HG02840 (cell line): ENCODE data around the gene ZNF837.

Experiments used
- ATAC-seq: cut with Tn5 transposase; IDR thresholded peaks from one replicate; pipeline ENCODE4 v1.9.1; 2021; ENCODE audit warnings: mild to moderate bottlenecking, moderate library complexity, moderate number of reproducible peaks; ENCODE audit not compliant: unreplicated experiment, low FRiP score

ZNF837 gene

GRCh38 chr19:58374200-58374599 is 6.6 kb downstream of the ZNF837 start:
- ATAC-seq: no peak

GRCh38 chr19:58372311-58373133 is 8.3 kb downstream of the ZNF837 start:
- no peak for ATAC-seq

GRCh38 chr19:58368561-58369360 is 12.1 kb downstream of the ZNF837 start:
- no peak for ATAC-seq

- no peak for ATAC-seq
These were observed 13.0 kb downstream of the ZNF837 start for GRCh38 chr19:58367698-58368454.

- no peak for ATAC-seq
These were observed 14.0 kb downstream of the ZNF837 start for GRCh38 chr19:58366585-58367430.

GRCh38 chr19:58364146-58364545 is 16.7 kb downstream of the ZNF837 start:
- no peak for ATAC-seq

GRCh38 chr19:58362272-58362994 is 18.4 kb downstream of the ZNF837 start, which contains the start of gene ZNF497:
Gene ZNF497 (minus strand): TSS chr19:58362751. CDS start chr19:58357635, 5,116 bp downstream.
- ATAC-seq: peak; percentile 87

GRCh38 chr19:58361900-58362271 is 18.9 kb downstream of the ZNF837 start:
- ATAC-seq: peak; percentile 11

- no peak for ATAC-seq
These were observed 23.2 kb downstream of the ZNF837 start for GRCh38 chr19:58357481-58358145.

- ATAC-seq: no peak
These were observed 23.9 kb downstream of the ZNF837 start for GRCh38 chr19:58356766-58357480.

GRCh38 chr19:58355908-58356765 is 24.7 kb downstream of the ZNF837 start:
- ATAC-seq: no peak

GRCh38 chr19:58355215-58355796 is 25.5 kb downstream of the ZNF837 start:
- ATAC-seq: no peak

- no peak for ATAC-seq
These were observed 26.3 kb downstream of the ZNF837 start for GRCh38 chr19:58354478-58355030.

- ATAC-seq: no peak
These were observed 26.9 kb downstream of the ZNF837 start for GRCh38 chr19:58353717-58354477.

GRCh38 chr19:58352760-58353671 is 27.8 kb downstream of the ZNF837 start, which contains the start of gene A1BG:
Gene A1BG (minus strand): TSS chr19:58353492. CDS start chr19:58353437, 55 bp downstream.
- no peak for ATAC-seq
